HG02938 (cell line): Measurements from ENCODE around the gene SF3B6.
"Not testable (repeated sequence)": the region's sequence is repeated elsewhere in the genome, so short reads cannot be mapped to it uniquely, and the experiment has no call there.

ENCODE experiments used
- ATAC-seq: cut with Tn5 transposase; IDR thresholded peaks from one replicate; pipeline ENCODE4 v1.9.1; 2021; ENCODE audit warnings: mild to moderate bottlenecking, moderate library complexity; ENCODE audit not compliant: unreplicated experiment

The SF3B6 gene

GRCh38 chr2:24054366-24055010, 21.6 kb downstream of the SF3B6 start:
- ATAC-seq, result no peak

GRCh38 chr2:24052951-24053350, 23.2 kb downstream of the SF3B6 start:
- ATAC-seq, result no peak

DNA sequence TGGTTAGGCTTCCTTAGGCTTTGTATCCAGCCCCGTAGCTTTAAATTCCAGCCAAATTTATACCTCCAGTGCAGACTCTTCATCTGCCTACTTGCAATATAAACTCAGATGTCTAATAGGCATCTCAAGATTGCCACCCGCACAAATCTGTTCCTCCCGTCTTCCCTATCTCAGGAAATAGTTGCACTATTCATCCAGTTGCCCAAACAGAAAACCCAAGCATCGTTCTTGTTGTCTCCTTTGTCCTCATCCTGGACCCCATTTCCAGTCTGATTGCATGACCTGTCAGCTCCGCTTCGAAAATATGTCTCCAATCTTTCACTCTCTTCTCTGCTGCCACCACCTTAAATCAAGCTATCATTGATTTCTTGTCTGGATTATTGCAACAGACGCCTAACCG, 24.3 kb downstream of the SF3B6 start:
- ATAC-seq, result no peak

GRCh38 chr2:24050041-24050979, 25.8 kb downstream of the SF3B6 start:
- ATAC-seq, result no peak

- no peak for ATAC-seq
Measured at GRCh38 chr2:24049485-24050021, 26.6 kb downstream of the SF3B6 start, which contains the start of gene FKBP1B. Gene FKBP1B (plus strand): TSS chr2:24049741. CDS start chr2:24049850, 109 bp downstream.

GRCh38 chr2:24048769-24049484, 27.2 kb downstream of the SF3B6 start:
- ATAC-seq, result no peak

DNA sequence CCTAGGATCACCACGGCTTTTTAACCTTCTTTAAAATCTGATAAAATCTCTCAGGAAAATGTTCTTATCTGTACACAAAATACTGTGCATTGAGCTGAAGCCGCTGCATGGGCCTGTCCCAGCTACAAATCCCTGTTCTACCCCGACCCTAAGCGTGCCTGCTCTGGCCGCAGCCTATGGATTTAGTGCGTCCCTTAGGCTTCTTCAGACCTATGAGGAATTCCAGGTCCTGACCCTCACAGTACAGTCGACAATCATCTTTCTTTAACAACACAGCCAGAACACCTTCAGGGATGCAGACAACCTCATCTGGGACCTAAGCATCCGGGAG, 28.5 kb downstream of the SF3B6 start:
- ATAC-seq, result no peak

DNA sequence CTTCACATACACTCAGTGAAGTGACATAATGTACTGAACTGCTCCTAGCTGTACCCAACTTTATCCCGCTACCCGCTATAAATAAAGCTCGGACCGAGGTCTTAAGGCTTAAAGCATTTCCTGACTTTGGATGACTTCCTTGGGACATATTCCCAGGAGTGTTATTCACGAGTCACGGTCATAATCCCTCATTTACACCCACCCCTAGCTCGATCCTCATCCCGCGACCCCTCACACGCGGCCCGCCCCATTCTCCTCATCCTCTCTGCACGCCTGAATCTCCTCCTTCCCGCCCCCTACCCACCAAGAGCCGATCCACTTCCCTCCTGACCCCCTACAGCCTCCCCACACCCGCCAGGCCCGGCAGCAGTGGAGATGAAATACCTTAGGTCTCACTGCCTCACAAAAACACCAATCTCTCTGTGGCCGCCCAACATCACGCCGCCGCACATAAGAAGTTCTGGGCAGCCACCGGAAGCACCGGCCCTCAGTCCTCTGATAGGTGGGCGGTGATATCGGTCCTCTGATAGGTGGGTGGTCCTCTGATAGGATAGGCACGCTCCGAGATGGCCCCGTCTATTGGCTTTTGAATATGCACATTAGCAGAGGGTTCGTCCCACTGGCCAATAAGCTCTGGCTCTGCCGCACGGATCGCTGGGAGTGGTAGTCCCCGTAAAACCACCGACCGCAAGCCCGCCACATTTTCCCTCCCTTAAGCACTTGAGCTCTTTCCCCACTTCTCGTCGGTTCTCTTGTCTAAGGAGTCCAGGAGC, 29.0 kb downstream of the SF3B6 start, which contains the start of gene WDCP:
WDCP (minus strand) TSS at position 462 of the 773 bp plus-strand sequence. CDS start 7,897 bp downstream, outside the sequence.
- ATAC-seq, result peak; percentile 99

DNA sequence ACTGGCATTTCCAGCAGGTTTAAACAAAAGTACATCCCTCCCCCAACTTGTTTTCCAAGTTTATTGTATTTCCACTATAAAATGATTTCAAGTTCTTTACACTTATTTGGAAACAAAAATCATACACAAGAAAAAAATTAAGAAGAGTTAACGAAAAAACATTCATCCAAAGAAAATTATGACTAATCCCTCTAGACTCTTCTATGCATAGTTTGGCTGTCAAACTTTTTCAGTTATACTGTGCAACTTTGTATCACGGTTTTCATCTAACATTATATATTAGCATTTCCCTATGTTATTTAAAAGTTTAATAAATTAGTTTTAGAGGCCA, 29.6 kb downstream of the SF3B6 start:
- no peak for ATAC-seq

DNA sequence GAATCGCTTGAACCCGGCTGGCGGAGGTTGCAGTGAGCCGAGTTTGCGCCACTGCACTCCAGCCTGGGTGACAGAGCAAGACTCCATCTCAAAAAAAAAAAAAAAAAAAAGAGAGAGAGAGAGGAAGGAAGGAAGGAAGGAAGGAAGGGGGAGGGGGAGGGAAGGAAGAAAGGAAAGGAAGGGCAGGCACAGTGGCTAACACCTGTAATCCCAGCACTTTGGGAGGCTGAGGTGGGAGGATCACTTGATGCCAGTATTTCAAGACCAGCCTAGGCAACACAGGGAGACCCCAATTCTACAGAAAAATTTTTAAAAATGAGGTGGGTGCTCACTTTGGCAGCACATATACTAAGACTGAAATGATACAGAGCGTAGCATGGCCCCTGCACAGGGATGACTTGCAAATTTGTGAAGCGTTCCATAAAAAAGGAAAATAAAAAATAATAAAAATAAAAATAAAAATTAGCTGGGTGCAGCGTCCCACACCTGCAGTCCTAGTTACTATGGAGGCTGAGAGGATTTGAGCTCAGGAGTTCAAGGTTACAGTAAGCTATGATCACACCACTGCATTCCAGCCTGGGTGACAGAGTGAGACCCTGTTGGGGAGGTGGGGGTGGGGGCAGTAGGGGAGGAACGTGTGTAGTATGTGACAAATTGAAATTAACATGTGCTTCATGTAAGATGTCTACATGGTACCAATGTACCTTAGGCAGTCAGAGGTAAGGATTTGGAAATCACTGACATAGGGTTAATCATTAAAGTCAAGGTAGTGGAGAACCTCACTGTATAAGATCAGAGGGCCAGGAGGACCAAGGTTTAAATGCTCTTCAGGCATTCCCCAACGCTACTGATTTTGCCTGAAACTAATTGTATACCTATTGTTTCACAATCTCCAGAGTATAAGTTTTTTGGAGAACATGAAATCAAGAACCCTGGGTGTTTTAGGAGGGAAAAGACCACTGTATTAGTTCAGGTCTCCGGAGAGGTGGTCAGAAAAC, 30.3 kb downstream of the SF3B6 start:
- no peak for ATAC-seq

GRCh38 chr2:24043133-24043532, 33.0 kb downstream of the SF3B6 start:
- ATAC-seq, result not testable (repeated sequence)

GRCh38 chr2:24040511-24040910, 35.6 kb downstream of the SF3B6 start:
- ATAC-seq, result no peak

- no peak for ATAC-seq
Measured at GRCh38 chr2:24038786-24039499, 37.2 kb downstream of the SF3B6 start.

DNA sequence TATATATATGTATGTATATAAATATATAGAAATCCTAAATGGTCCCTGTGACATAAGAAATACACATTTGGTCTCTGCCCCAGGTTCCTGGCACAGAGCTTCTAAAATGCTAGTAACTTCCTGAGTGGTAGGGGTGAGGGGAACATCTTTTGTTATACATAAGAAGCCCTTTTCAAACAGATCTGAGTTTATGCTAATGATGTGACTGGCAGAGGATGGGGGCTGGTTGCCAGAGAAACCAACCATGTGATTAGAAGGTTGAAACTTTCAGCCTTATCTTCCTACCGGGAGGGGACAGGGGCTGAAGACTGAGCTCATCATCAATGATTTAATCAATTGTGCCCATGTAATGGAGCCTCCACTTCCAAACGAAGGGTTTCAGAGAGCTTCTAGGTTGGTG, 49.9 kb downstream of the SF3B6 start:
- no peak for ATAC-seq

- ATAC-seq, result no peak
Measured at GRCh38 chr2:24024996-24025663, 51.0 kb downstream of the SF3B6 start.

- ATAC-seq, result no peak
Measured at GRCh38 chr2:24024018-24024417, 52.1 kb downstream of the SF3B6 start.

GRCh38 chr2:24022975-24023575, 53.1 kb downstream of the SF3B6 start:
- no peak for ATAC-seq
